Left lobe of liver (tissue), 1 donor: ENCODE measurements around the gene WIPF1. TPM values are rescaled to one million over a fixed set of nuclear protein-coding genes. Genes with fewer than 3 reads are reported as not detected.

Source experiments
- total RNA-seq: library from RNA; stranded (reverse); gene quantifications from one replicate; pipeline ENCODE4 v1.2.1, GENCODE V29; 2021
- donor health status: DM: no; HTN: yes; CAD: no.

The WIPF1 gene
- total RNA-seq, 1 donor from 2014 or later, result 6.3 TPM

Other genes with a start within 250 kb of the WIPF1 start
- 17.8 TPM for gene SCRN3, start 202.1 kb downstream of the WIPF1 start, total RNA-seq
- 9.3 TPM for gene GPR155, start 110.8 kb downstream of the WIPF1 start, total RNA-seq
- gene CHRNA1, start 166.7 kb upstream of the WIPF1 start, total RNA-seq, result not detected